ENCODE data around the gene OR5K1. TPM values are rescaled to one million over a fixed set of nuclear protein-coding genes. Genes with fewer than 3 reads are reported as not detected.

The OR5K1 gene
- not detected for total RNA-seq

- ChIA-PET POLR2A (no interaction called here), CTCF (no interaction called here)
Observed at GRCh38 chr3:98462901-98463300, at the start of gene OR5K1. Gene OR5K1, plus strand, starts transcription at chr3:98463201. Its CDS starts 6,376 bp downstream, at chr3:98469577.

GRCh38 chr3:98432575-98432974 lies 30.4 kb upstream of the OR5K1 start:
- ChIA-PET CTCF (no interaction called here), POLR2A (no interaction called here)

- POLR2A ChIA-PET, result no interaction called here
- CTCF ChIA-PET, result no interaction called here
Observed at GRCh38 chr3:98433764-98434163, 29.2 kb upstream of the OR5K1 start.

GRCh38 chr3:98434412-98434811 lies 28.6 kb upstream of the OR5K1 start:
- POLR2A ChIA-PET, result no interaction called here
- CTCF ChIA-PET, result no interaction called here

- CTCF ChIA-PET, result no interaction called here
- POLR2A ChIA-PET, result no interaction called here
Observed at GRCh38 chr3:98440283-98440682, 22.7 kb upstream of the OR5K1 start.

- ChIA-PET POLR2A (no interaction called here), CTCF (no interaction called here)
Observed at GRCh38 chr3:98445949-98446406, 17.0 kb upstream of the OR5K1 start.

- CTCF ChIA-PET, result no interaction called here
- POLR2A ChIA-PET, result no interaction called here
Observed at GRCh38 chr3:98449606-98450193, 13.3 kb upstream of the OR5K1 start.

GRCh38 chr3:98450372-98450771 lies 12.6 kb upstream of the OR5K1 start:
- POLR2A ChIA-PET, result no interaction called here
- CTCF ChIA-PET, result no interaction called here

GRCh38 chr3:98453827-98454226 lies 9.2 kb upstream of the OR5K1 start:
- CTCF ChIA-PET, result no interaction called here
- POLR2A ChIA-PET, result no interaction called here

GRCh38 chr3:98454929-98455328 lies 8.1 kb upstream of the OR5K1 start:
- POLR2A ChIA-PET, result no interaction called here

GRCh38 chr3:98457543-98457942 lies 5.5 kb upstream of the OR5K1 start:
- CTCF ChIA-PET, result no interaction called here
- POLR2A ChIA-PET, result no interaction called here

More at GRCh38 chr3:98454929-98455328, 8.1 kb upstream of the OR5K1 start:
- CTCF ChIA-PET, result no interaction called here

- POLR2A ChIA-PET, result no interaction called here
- CTCF ChIA-PET, result no interaction called here
Observed at GRCh38 chr3:98460220-98460619, 2.8 kb upstream of the OR5K1 start.

- ChIA-PET CTCF (no interaction called here), POLR2A (no interaction called here)
Observed at GRCh38 chr3:98482717-98483482, 19.9 kb downstream of the OR5K1 start.

GRCh38 chr3:98483626-98484025 lies 20.6 kb downstream of the OR5K1 start:
- POLR2A ChIA-PET, result no interaction called here
- CTCF ChIA-PET, result no interaction called here

- ChIA-PET CTCF (no interaction called here), POLR2A (no interaction called here)
Observed at GRCh38 chr3:98497381-98497780, 34.4 kb downstream of the OR5K1 start, which contains the start of gene OR5K2. Gene OR5K2, plus strand, starts transcription at chr3:98497681. Its CDS starts 0 bp downstream, at chr3:98497681.

- POLR2A ChIA-PET, result no interaction called here
- CTCF ChIA-PET, result no interaction called here
Observed at GRCh38 chr3:98500019-98500418, 37.0 kb downstream of the OR5K1 start.

GRCh38 chr3:98501270-98501669 lies 38.3 kb downstream of the OR5K1 start:
- CTCF ChIA-PET, result no interaction called here
- POLR2A ChIA-PET, result no interaction called here

GRCh38 chr3:98501863-98502576 lies 39.0 kb downstream of the OR5K1 start:
- ChIA-PET POLR2A (no interaction called here), CTCF (no interaction called here)

GRCh38 chr3:98504539-98504938 lies 41.5 kb downstream of the OR5K1 start:
- ChIA-PET POLR2A (no interaction called here), CTCF (interaction anchor here (0.6 kb wide), 1 partner anchor 985 kb away, joined by 3 read pairs; no protein-coding TSS in a partner anchor)

GRCh38 chr3:98508582-98508981 lies 45.6 kb downstream of the OR5K1 start:
- POLR2A ChIA-PET, result no interaction called here
- CTCF ChIA-PET, result no interaction called here

GRCh38 chr3:98512576-98512975 lies 49.6 kb downstream of the OR5K1 start:
- ChIA-PET POLR2A (no interaction called here), CTCF (no interaction called here)

All from activated CD8-positive, alpha-beta memory T cell treated with anti-CD3 and anti-CD28 coated beads for 36 hours (primary cell).